WERI-Rb-1 (cell line): ENCODE data around the gene EIF2A.
A peak's percentile ranks its signal among the peaks of the same experiment; 100 is the strongest.
"Not testable (repeated sequence)": the region's sequence is repeated elsewhere in the genome, so short reads cannot be mapped to it uniquely, and the experiment has no call there.

Experiments
- DNase-seq: peaks from one replicate; pipeline ENCODE4 v3.0.0-alpha.2; 2020
- H3K27ac ChIP-seq: fragments of 250-450 bp; sonication (Bioruptor Pico); 2 replicates; pipeline ENCODE4 v1.5.1; 2020; ENCODE audit warnings: mild to moderate bottlenecking, moderate library complexity
- H3K27me3 ChIP-seq: fragments of 250-450 bp; sonication (Bioruptor Pico); 2 replicates; pipeline ENCODE4 v1.5.1; 2021; ENCODE audit warnings: mild to moderate bottlenecking, low read depth, moderate library complexity; ENCODE audit not compliant: insufficient read depth, severe bottlenecking
- H3K36me3 ChIP-seq: fragments of 250-450 bp; sonication (Bioruptor Pico); 2 replicates; pipeline ENCODE4 v1.5.1; 2020; ENCODE audit warnings: mild to moderate bottlenecking, moderate library complexity
- H3K4me3 ChIP-seq: 2 replicates; pipeline ENCODE4 v1.5.1; 2011; ENCODE audit warnings: low read depth, mild to moderate bottlenecking, control low read depth, low read length
- H3K9me3 ChIP-seq: fragments of 250-450 bp; sonication (Bioruptor Pico); 2 replicates; pipeline ENCODE4 v1.5.1; 2021; ENCODE audit warnings: mild to moderate bottlenecking, moderate library complexity; ENCODE audit not compliant: severe bottlenecking
- TF ChIP-seq, protein P1 (sequence below): IDR thresholded peaks from 2 replicates; pipeline ENCODE4 v1.5.1; 2011; ENCODE audit warnings: low read depth, mild to moderate bottlenecking, control low read depth, inconsistent platforms, low read length

Gene EIF2A

DNA sequence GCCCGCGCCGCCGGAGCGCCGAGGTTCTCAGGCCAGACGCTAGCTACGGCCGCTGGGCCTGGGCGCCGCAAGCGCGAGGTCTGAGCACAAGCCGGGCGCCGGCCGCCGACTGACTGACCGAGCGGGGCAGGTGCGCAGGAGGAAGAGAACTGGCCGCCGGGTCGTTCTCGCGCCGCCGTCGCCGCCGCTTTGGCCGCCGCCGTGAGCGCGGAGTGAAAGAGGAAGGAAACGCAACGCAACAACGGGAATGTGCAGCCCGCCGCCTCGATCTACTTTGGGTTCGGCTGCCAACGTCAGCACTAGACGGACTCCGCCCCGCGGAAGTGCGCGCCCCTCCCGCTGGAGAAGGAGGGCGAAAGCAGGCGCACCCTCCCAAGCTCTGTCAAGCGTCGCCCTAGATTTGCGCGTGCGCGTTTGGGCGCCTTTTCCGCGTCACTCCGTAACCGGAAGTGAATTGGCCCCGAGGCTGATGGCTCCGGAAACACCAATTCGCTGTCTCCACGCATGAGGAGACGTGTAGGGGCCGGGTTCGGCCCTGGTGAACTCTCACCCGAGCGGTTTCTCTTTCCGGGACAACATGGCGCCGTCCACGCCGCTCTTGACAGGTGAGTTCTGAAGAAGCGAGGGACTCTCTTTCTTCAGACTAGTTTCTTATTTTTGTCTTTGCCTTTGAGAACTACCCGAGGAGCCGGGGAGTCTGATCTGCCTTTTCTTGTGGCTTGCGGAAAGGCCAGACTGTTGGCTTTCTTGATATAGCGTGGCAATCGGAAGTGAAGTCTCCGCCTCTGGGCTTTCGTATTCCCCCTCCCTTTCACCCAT is at the start of gene EIF2A, which contains the start of gene SERP1:
Gene EIF2A, plus strand, starts transcription at position 562 of the 819 bp plus-strand sequence. Its CDS starts 16 bp downstream, at position 578.
Gene SERP1, minus strand, starts transcription at position 271 of the 819 bp plus-strand sequence. CDS start 361 bp downstream, outside the sequence.
- Histone ChIP-seq H3K4me3 (peak within 1 kb of the TSS; percentile 90), H3K27ac (peak within 1 kb of the TSS; percentile 91), H3K27me3 (no peaks in the 10 kb centered on the region), H3K9me3 (no peaks in the 10 kb centered on the region), H3K36me3 (peaks cover 33% of the 10 kb centered on the region)
- DNase-seq: peak; percentile 98
- TF ChIP-seq, protein P1, sequence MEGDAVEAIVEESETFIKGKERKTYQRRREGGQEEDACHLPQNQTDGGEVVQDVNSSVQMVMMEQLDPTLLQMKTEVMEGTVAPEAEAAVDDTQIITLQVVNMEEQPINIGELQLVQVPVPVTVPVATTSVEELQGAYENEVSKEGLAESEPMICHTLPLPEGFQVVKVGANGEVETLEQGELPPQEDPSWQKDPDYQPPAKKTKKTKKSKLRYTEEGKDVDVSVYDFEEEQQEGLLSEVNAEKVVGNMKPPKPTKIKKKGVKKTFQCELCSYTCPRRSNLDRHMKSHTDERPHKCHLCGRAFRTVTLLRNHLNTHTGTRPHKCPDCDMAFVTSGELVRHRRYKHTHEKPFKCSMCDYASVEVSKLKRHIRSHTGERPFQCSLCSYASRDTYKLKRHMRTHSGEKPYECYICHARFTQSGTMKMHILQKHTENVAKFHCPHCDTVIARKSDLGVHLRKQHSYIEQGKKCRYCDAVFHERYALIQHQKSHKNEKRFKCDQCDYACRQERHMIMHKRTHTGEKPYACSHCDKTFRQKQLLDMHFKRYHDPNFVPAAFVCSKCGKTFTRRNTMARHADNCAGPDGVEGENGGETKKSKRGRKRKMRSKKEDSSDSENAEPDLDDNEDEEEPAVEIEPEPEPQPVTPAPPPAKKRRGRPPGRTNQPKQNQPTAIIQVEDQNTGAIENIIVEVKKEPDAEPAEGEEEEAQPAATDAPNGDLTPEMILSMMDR: peak; percentile 1; the same call in 1 of the 2 replicates

DNA sequence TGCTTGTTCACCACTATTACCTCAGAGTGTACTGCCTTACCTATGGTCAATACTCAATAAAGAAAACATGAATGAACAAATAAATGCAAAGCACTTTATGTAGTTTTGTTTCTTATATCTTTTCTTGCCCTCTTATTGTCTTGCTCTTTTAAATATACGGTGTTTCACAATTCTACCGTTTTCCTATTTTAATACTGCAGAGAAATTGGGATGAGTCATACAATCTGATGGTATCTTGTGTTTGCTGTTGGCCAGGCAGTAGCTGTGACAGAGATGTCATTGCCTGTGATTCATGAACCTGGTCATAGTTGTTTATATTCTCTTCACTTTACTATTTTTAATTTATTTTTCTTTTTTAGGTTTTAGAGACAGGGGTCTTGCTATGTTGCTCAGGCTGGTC is 48.6 kb upstream of the EIF2A start:
- Histone ChIP-seq H3K27ac (no peak overlapping the region), H3K27me3 (no peaks in the 10 kb centered on the region), H3K9me3 (peaks cover 7% of the 10 kb centered on the region), H3K36me3 (no peaks in the 10 kb centered on the region), H3K4me3 (no peak overlapping the region)
- TF ChIP-seq, protein P1: no peak
- DNase-seq: no peak

DNA sequence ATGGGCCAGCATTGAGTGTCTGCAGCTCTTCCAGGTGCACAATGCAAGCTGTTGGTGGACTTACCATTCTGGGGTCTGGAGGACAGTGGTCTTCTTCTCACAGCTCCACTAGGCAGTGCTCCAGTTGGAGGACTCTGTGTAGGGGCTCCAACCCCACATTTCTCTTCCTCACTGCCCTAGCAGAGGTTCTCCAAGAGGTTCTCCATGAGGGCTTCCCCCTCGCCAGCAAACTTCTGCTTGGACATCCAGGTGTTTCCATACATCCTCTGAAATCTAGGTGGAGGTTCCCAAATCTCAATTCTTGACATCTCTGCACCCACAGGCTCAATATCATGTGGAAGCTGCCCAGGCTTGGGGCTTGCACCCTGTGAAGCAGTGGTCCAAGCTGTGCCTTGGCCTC is 45.6 kb upstream of the EIF2A start:
- H3K27ac ChIP-seq, H3K36me3 ChIP-seq, H3K27me3 ChIP-seq, H3K4me3 ChIP-seq, H3K9me3 ChIP-seq, DNase-seq: not testable (repeated sequence)

DNA sequence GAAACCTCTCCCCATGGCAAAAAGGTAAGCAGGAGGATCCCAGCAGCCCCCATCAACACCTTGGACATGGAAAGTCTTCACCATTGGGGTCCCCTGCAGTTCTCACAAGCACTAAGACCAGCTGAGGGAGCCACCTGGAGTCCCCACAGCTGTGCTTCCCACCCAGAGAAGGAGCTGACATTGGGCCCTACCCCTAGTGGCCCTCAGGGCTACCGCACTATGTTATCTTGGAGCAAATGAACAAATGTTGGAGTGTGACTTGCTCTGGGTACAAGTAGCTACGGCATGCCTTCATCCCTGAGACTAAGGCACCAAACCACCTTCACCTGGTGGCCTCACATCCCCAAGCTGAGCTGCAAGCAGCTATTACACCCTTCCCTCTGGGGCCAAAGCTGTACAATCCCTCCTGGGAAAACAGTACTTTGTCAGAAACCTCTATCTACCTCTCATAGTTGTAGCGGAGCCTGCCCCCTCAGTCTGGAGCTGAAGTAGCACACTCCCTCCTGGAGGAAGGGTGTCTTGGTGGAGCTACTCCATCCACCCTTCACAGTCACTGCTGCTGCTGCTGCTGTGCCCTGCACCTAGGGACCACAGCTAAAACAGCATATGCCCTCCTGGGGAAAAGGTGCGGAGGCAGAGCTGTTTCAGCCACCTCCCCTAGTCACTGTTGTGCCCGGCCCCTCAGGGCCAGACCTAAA is 43.0 kb upstream of the EIF2A start:
- H3K4me3 ChIP-seq: no peak overlapping the region
- H3K27ac ChIP-seq: no peak overlapping the region
- no peaks in the 10 kb centered on the region for H3K36me3 ChIP-seq
- TF ChIP-seq, protein P1: 0 out of 2 replicates have a peak, but pooled peaks have one; percentile 16
- no peaks in the 10 kb centered on the region for H3K27me3 ChIP-seq
- DNase-seq: no peak
- H3K9me3 ChIP-seq: peaks cover 7% of the 10 kb centered on the region

DNA sequence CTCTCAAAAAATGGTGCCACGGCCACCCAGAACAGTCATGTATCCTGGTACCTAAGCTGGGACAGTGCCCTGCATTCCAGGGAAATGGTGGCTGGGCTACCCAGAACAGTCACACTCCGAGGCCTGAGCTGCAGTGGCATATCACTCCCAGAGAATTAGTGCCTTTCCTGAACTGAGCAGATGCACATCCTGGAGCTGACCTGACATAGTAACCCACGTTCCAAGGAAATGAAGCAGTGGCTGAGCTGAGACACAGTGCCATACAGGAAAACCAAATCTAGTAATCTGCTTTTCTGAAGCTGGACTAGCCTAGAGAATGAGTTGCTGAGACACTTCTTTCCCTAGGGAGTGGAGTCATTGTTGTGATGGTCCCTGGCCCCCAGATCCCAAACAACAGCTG is 42.1 kb upstream of the EIF2A start:
- no peaks in the 10 kb centered on the region for H3K36me3 ChIP-seq
- TF ChIP-seq, protein P1: no peak
- DNase-seq: no peak
- no peak overlapping the region for H3K27ac ChIP-seq
- no peaks in the 10 kb centered on the region for H3K27me3 ChIP-seq
- peaks cover 7% of the 10 kb centered on the region for H3K9me3 ChIP-seq
- no peak overlapping the region for H3K4me3 ChIP-seq

DNA sequence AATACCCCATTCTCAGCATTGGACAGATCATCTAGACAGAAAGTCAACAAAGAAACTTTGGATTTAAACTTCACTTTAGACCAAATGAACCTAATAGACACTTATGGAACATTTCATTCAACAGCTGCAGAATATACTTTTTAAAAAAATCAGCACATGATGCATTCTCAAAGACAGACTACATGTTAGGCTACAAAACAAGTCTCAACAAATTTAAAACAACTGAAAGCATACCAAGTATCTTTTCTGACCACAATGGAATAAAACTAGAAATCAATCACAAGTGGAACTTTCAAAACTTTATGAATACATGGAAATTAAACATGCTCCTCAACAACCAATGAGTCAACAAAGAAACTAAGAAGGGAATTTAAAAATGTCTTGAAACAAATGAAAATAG is 38.2 kb upstream of the EIF2A start:
- Histone ChIP-seq H3K27ac (no peak overlapping the region), H3K9me3 (no peaks in the 10 kb centered on the region), H3K36me3 (no peaks in the 10 kb centered on the region), H3K4me3 (no peak overlapping the region), H3K27me3 (no peaks in the 10 kb centered on the region)
- DNase-seq: no peak
- TF ChIP-seq, protein P1: no peak
